ENCODE measurements around the gene PLP2. TPM values are rescaled to one million over a fixed set of nuclear protein-coding genes. Genes with fewer than 3 reads are reported as not detected.
"Not testable (repeated sequence)": the region's sequence is repeated elsewhere in the genome, so short reads cannot be mapped to it uniquely, and the experiment has no call there.

Gene PLP2
- 10 to 100 TPM; 83.0 to 96.4 (median 87.0) TPM for total RNA-seq
- 89.0 TPM for polyA plus RNA-seq
- long read RNA-seq, donor 1, transcript PLP2-202 (5 exons, 1,079 nt), result major isoform, 32 of 48 reads
- long read RNA-seq, donor 1, partial matches to known transcripts, result 15 of 48 reads
- long read RNA-seq, donor 1, other reads (novel, unspliced or antisense), result 0 of 48 reads
- long read RNA-seq, donor 2, transcript PLP2-202 (5 exons, 1,079 nt), result major isoform, 21 of 31 reads
- long read RNA-seq, donor 2, partial matches to known transcripts, result 9 of 31 reads
- long read RNA-seq, donor 2, other reads (novel, unspliced or antisense), result 1 of 31 reads
- long read RNA-seq, donor 3, transcript PLP2-202 (5 exons, 1,079 nt), result major isoform, 10 of 18 reads
- long read RNA-seq, donor 3, partial matches to known transcripts, result 8 of 18 reads
- long read RNA-seq, donor 3, other reads (novel, unspliced or antisense), result 0 of 18 reads
- long read RNA-seq, donor 4, transcript PLP2-202 (5 exons, 1,079 nt), result major isoform, 29 of 44 reads
- long read RNA-seq, donor 4, partial matches to known transcripts, result 13 of 44 reads
- long read RNA-seq, donor 4, other reads (novel, unspliced or antisense), result 2 of 44 reads

DNA sequence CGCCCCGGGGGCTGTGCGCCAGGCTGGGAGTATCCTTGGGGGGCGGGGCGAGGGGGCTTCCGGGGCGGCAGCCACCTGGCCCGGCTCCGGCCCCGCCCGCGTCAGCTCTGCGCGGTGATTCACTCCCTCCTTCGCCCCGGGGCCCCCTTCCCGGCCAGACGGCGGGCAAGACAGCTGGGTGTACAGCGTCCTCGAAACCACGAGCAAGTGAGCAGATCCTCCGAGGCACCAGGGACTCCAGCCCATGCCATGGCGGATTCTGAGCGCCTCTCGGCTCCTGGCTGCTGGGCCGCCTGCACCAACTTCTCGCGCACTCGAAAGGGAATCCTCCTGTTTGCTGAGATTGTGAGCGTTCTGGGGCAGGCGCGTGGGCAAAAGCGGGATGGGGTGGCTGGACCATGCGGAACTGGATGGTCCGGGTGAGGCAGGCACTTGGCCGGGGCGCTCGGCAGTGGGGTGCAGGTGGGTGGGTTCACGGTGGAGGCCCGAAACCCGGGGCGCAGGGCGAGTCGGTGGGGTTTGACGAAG lies at the start of gene PLP2:
Gene PLP2, plus strand, starts transcription at position 147 of the 528 bp plus-strand sequence. Its CDS starts 103 bp downstream, at position 250.
- peak; percentile 68 to 81 (median 77) for DNase-seq
- H3K9me3 ChIP-seq (ENCODE audit: control insufficient read depth, low read length), result no peaks in the 10 kb centered on the region
- intact Hi-C loops (cut with DNase I), result no loop called here
- under 1% methylated on average over 44 of the region's 46 CpGs for WGBS
- peak; percentile 41 to 58 for ATAC-seq
- H3K27ac ChIP-seq (ENCODE audit: low read length), result peak within 1 kb of the TSS; percentile 81
- H3K27me3 ChIP-seq (ENCODE audit: control insufficient read depth, insufficient read depth), result no peaks in the 10 kb centered on the region
- peak within 1 kb of the TSS; percentile 55 for H3K4me3 ChIP-seq (ENCODE audit: low read length)
- peaks cover 4% of the 10 kb centered on the region for H3K4me1 ChIP-seq (ENCODE audit: control insufficient read depth, insufficient read depth, low read length)

GRCh38 chrX:49122499-49122898 lies 49.2 kb upstream of the PLP2 start:
- DNase-seq, result no peak
- Histone ChIP-seq H3K4me1 (ENCODE audit: control insufficient read depth, insufficient read depth, low read length) (no peaks in the 10 kb centered on the region), H3K4me3 (ENCODE audit: low read length) (peak overlapping the region; percentile 86), H3K27ac (ENCODE audit: low read length) (no peak overlapping the region), H3K27me3 (ENCODE audit: control insufficient read depth, insufficient read depth) (no peaks in the 10 kb centered on the region), H3K9me3 (ENCODE audit: control insufficient read depth, low read length) (no peaks in the 10 kb centered on the region)
- intact Hi-C loops (cut with DNase I), result no loop called here
- ATAC-seq, result peak in 1 of 2 donors; percentile 11
- WGBS, result 70% methylated on average over 5 of the region's 5 CpGs

- 81% methylated on average over 12 of the region's 13 CpGs for WGBS
- H3K9me3 ChIP-seq (ENCODE audit: control insufficient read depth, low read length); H3K4me1 ChIP-seq (ENCODE audit: control insufficient read depth, insufficient read depth, low read length); H3K27me3 ChIP-seq (ENCODE audit: control insufficient read depth, insufficient read depth); DNase-seq; intact Hi-C loops (cut with DNase I); H3K4me3 ChIP-seq (ENCODE audit: low read length); H3K27ac ChIP-seq (ENCODE audit: low read length); ATAC-seq: not testable (repeated sequence)
These were observed 43.9 kb upstream of the PLP2 start for GRCh38 chrX:49127742-49128258.

DNA sequence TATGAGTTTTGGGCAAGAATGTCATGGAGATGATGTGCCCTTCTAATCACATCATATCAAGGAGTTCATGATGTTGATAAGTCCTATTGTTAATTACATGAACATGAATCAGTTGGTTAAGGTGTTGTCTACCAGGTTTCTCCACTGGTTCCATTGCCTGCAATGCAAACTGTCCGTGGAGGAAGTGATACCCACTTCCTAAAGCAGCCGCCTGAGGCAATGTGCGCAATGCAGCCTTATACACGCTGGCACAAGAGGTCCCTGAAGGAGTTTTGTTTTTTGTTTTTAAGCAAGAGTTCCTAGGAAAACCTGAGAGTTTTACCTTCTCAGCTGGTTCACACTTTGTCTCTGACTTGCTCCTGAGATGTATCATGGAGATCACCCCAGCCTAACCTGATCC lies 42.3 kb upstream of the PLP2 start:
- Histone ChIP-seq H3K9me3 (ENCODE audit: control insufficient read depth, low read length) (no peaks in the 10 kb centered on the region), H3K4me3 (ENCODE audit: low read length) (no peak overlapping the region), H3K4me1 (ENCODE audit: control insufficient read depth, insufficient read depth, low read length) (no peaks in the 10 kb centered on the region), H3K27me3 (ENCODE audit: control insufficient read depth, insufficient read depth) (no peaks in the 10 kb centered on the region), H3K27ac (ENCODE audit: low read length) (no peak overlapping the region)
- 76% methylated on average over 4 of the region's 4 CpGs for WGBS
- no peak for DNase-seq
- ATAC-seq, result no peak
- intact Hi-C loops (cut with DNase I), result no loop called here

DNA sequence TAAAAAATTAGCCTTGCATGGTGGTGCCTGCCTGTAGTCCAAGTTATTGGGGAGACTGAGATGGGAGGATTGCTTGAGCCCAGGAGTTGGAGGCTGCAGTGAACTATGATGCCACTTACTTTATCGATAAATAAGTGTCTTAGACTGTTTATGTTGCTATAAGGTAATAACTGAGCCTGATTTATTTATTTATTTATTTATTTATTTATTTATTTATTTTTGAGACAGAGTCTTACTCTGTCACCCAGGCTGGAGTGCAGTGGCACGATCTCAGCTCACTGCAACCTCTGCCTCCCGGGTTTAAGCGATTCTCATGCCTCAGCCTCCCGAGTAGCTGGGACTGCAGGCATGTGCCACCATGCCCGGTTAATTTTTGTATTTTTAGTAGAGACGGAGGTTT lies 39.4 kb upstream of the PLP2 start:
- H3K27ac ChIP-seq (ENCODE audit: low read length); H3K4me3 ChIP-seq (ENCODE audit: low read length); intact Hi-C loops (cut with DNase I); H3K9me3 ChIP-seq (ENCODE audit: control insufficient read depth, low read length); DNase-seq; ATAC-seq; H3K4me1 ChIP-seq (ENCODE audit: control insufficient read depth, insufficient read depth, low read length); H3K27me3 ChIP-seq (ENCODE audit: control insufficient read depth, insufficient read depth): not testable (repeated sequence)
- 98% methylated on average over 7 of the region's 7 CpGs for WGBS

GRCh38 chrX:49133759-49134158 lies 37.9 kb upstream of the PLP2 start:
- WGBS, result 90% methylated on average over 1 of the region's 1 CpG
- no peaks in the 10 kb centered on the region for H3K9me3 ChIP-seq (ENCODE audit: control insufficient read depth, low read length)
- no peaks in the 10 kb centered on the region for H3K4me1 ChIP-seq (ENCODE audit: control insufficient read depth, insufficient read depth, low read length)
- no peak overlapping the region for H3K4me3 ChIP-seq (ENCODE audit: low read length)
- H3K27me3 ChIP-seq (ENCODE audit: control insufficient read depth, insufficient read depth), result no peaks in the 10 kb centered on the region
- no peak overlapping the region for H3K27ac ChIP-seq (ENCODE audit: low read length)
- intact Hi-C loops (cut with DNase I), result no loop called here
- DNase-seq (no peak), ATAC-seq (no peak)

GRCh38 chrX:49137492-49137891 lies 34.2 kb upstream of the PLP2 start:
- WGBS, result 77% methylated on average over 1 of the region's 1 CpG
- Histone ChIP-seq H3K4me3 (ENCODE audit: low read length) (no peak overlapping the region), H3K27me3 (ENCODE audit: control insufficient read depth, insufficient read depth) (no peaks in the 10 kb centered on the region), H3K4me1 (ENCODE audit: control insufficient read depth, insufficient read depth, low read length) (no peaks in the 10 kb centered on the region), H3K27ac (ENCODE audit: low read length) (no peak overlapping the region), H3K9me3 (ENCODE audit: control insufficient read depth, low read length) (no peaks in the 10 kb centered on the region)
- DNase-seq (no peak), ATAC-seq (no peak)
- intact Hi-C loops (cut with DNase I), result no loop called here

DNA sequence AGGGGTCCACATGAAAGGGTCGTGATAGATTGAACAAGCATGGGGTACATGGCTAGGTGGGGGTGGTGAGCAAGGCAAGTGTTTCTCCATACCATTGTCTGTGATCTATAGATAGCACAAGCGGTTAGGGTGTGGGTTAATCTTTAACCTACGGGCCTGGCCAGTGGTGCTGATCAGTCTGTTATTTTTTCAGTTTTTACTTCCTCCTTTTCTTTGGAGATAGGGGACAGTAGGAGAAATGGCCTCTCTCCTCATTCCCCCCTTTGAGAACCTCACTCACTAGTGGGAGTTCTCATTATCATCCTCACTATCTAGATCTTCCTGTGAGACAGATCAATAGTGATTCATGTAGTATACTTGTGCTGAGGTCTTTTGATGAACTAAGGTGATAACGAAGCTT lies 32.0 kb upstream of the PLP2 start:
- H3K27ac ChIP-seq (ENCODE audit: low read length), result no peak overlapping the region

GRCh38 chrX:49142264-49142663 lies 29.4 kb upstream of the PLP2 start:
- intact Hi-C loops (cut with DNase I); DNase-seq: not testable (repeated sequence)
- WGBS, result 32% methylated on average over 9 of the region's 9 CpGs

More for the DNA sequence above, 32.0 kb upstream of the PLP2 start:
- Histone ChIP-seq H3K27me3 (ENCODE audit: control insufficient read depth, insufficient read depth) (no peaks in the 10 kb centered on the region), H3K4me1 (ENCODE audit: control insufficient read depth, insufficient read depth, low read length) (no peaks in the 10 kb centered on the region), H3K4me3 (ENCODE audit: low read length) (no peak overlapping the region), H3K9me3 (ENCODE audit: control insufficient read depth, low read length) (no peaks in the 10 kb centered on the region)
- WGBS, result 93% methylated on average over 4 of the region's 4 CpGs
- ATAC-seq (no peak), DNase-seq (no peak)
- intact Hi-C loops (cut with DNase I), result no loop called here

DNA sequence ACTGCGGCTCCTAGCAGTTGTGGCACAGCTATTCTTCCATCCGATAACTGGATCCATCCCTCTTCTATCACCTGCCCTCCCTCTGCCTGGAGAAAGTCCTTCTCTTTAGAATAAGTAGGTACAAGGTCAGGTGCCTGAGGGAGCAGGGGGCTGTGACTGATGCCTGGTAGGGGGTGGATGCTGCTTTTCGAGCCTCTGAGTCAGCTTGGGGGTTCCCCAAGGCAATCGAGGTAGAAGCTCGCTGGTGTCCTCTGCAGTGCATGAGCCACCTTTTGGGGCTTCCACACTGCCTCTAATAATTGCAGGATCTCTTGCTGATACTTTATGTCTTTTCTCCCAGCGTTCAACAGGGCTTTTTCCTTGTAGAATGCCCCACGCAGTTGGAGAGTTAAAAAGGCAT lies 28.5 kb upstream of the PLP2 start:
- H3K4me1 ChIP-seq (ENCODE audit: control insufficient read depth, insufficient read depth, low read length); intact Hi-C loops (cut with DNase I); H3K27me3 ChIP-seq (ENCODE audit: control insufficient read depth, insufficient read depth); H3K9me3 ChIP-seq (ENCODE audit: control insufficient read depth, low read length); DNase-seq; ATAC-seq; H3K27ac ChIP-seq (ENCODE audit: low read length); H3K4me3 ChIP-seq (ENCODE audit: low read length): not testable (repeated sequence)
- 84% methylated on average over 7 of the region's 7 CpGs for WGBS

More at GRCh38 chrX:49142264-49142663, 29.4 kb upstream of the PLP2 start:
- H3K27ac ChIP-seq (ENCODE audit: low read length); H3K4me3 ChIP-seq (ENCODE audit: low read length); H3K9me3 ChIP-seq (ENCODE audit: control insufficient read depth, low read length); H3K4me1 ChIP-seq (ENCODE audit: control insufficient read depth, insufficient read depth, low read length); ATAC-seq; H3K27me3 ChIP-seq (ENCODE audit: control insufficient read depth, insufficient read depth): not testable (repeated sequence)

DNA sequence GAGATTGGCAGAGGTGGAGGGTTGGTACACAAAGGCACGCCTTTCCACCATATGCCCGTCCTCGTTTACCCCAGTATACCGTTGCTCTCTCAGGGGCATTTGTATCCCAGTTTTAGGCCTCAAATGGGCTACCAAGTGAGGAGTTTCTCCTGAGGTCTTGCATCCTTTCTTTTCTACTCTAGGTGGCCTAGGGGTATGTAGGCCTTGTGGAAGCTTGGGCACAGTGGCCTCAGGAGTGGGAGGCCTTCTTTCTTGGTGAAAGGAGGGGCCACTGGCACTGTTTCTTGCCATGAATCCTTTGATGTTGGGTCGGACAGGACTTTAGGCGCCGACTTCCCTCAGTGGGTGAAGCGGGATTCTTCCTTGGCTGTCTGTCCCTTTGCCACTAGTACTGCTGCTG lies 24.4 kb upstream of the PLP2 start:
- no peak overlapping the region for H3K4me3 ChIP-seq (ENCODE audit: low read length)
- intact Hi-C loops (cut with DNase I), result no loop called here
- ATAC-seq, result no peak

More for the DNA sequence above, 24.4 kb upstream of the PLP2 start:
- DNase-seq, result no peak
- Histone ChIP-seq H3K9me3 (ENCODE audit: control insufficient read depth, low read length) (no peaks in the 10 kb centered on the region), H3K27me3 (ENCODE audit: control insufficient read depth, insufficient read depth) (no peaks in the 10 kb centered on the region), H3K27ac (ENCODE audit: low read length) (no peak overlapping the region), H3K4me1 (ENCODE audit: control insufficient read depth, insufficient read depth, low read length) (no peaks in the 10 kb centered on the region)
- WGBS, result 94% methylated on average over 8 of the region's 8 CpGs
